HCT116 (cell line): Measurements from ENCODE around the gene ITGA11. TPM values are rescaled to one million over a fixed set of nuclear protein-coding genes. Genes with fewer than 3 reads are reported as not detected.

Source experiments
- ATAC-seq: fragments of 200-7000 bp; cut with Tn5 transposase; 2 replicates; pipeline ENCODE4 v1.9.1; 2020; ENCODE audit warnings: mild to moderate bottlenecking, moderate library complexity
- BruUV-seq: library from RNA; stranded (reverse); fragments of 400-500 nt; replicated peaks from 2 replicates; lab custom pipeline; 2021; lab: Mats Ljungman, UMichigan
- CTCF ChIA-PET: fragments of 300-600 bp; sonication (Branson Sonifier 250); formaldehyde crosslinking; loops from one replicate; lab custom pipeline; 2021; ENCODE audit warnings: antibody characterized with exemption; lab: Charles Lee
- POLR2A ChIA-PET: fragments of 300-600, 350-600 bp; sonication (Branson Sonifier 250); formaldehyde crosslinking; loops from one replicate; lab custom pipeline; 2021; ENCODE audit warnings: antibody characterized with exemption; lab: Charles Lee
- RAD21 ChIA-PET, 2 experiments: fragments of 300-600 bp; sonication (Branson Sonifier 250); formaldehyde crosslinking; loops; one replicate each; lab custom pipeline; 2023; ENCODE audit warnings: low total read pairs in 2 of 2; ENCODE audit not compliant: uncharacterized antibody in 2 of 2, unreplicated experiment in 2 of 2, low non-redundant PET in 1 of 2; lab: Charles Lee
- DNase-seq: peaks from one replicate; pipeline ENCODE4 v3.0.0-alpha.2; 2010; ENCODE audit warnings: low read depth, low spot score
- H2AFZ ChIP-seq: fragments of 200-600 bp; shearing (Covaris generic), sonication (generic); 2 replicates; pipeline ENCODE4 v1.6.1; 2017; ENCODE audit warnings: low read depth, mixed run types, mixed read lengths, antibody characterized with exemption, low read length; ENCODE audit not compliant: poor library complexity, severe bottlenecking
- H3K27ac ChIP-seq: 2 replicates; pipeline ENCODE4 v1.5.1; 2012; ENCODE audit warnings: low read depth, low read length
- H3K27me3 ChIP-seq: fragments of 200-600 bp; sonication (generic); 2 replicates; pipeline ENCODE4 v1.6.1; 2016; ENCODE audit warnings: mixed run types, low read length, mixed read lengths; ENCODE audit not compliant: insufficient read depth
- H3K36me3 ChIP-seq, 2 experiments: fragments of 200-500 bp in 1 of 2; fragments of 200-600 bp in 1 of 2; sonication (Bioruptor generic) in 1 of 2; sonication (generic) in 1 of 2; 2 replicates each; pipeline versions ENCODE4 v1.5.1 to v1.6.1; 2014 to 2016; ENCODE audit warnings: low read length in 2 of 2, inconsistent platforms in 1 of 2, mixed read lengths in 1 of 2, mixed run types in 1 of 2; ENCODE audit not compliant: insufficient read depth in 2 of 2, control insufficient read depth in 1 of 2
- H3K4me1 ChIP-seq, 2 experiments: fragments of 200-600 bp in 1 of 2; sonication (generic) in 1 of 2; 2 replicates each; pipeline versions ENCODE4 v1.5.1 to v1.6.1; 2012 to 2017; ENCODE audit warnings: low read length in 2 of 2, inconsistent platforms in 1 of 2, mild to moderate bottlenecking in 1 of 2, mixed read lengths in 1 of 2, mixed run types in 1 of 2, moderate library complexity in 1 of 2; ENCODE audit not compliant: insufficient read depth in 2 of 2, control insufficient read depth in 1 of 2
- H3K4me2 ChIP-seq: fragments of 200-600 bp; sonication (generic); 2 replicates; pipeline ENCODE4 v1.6.1; 2017; ENCODE audit warnings: mixed run types, low read length, mixed read lengths
- H3K4me3 ChIP-seq, 2 experiments: fragments of 200-600 bp in 1 of 2; sonication (generic) in 1 of 2; replicated peaks in 1 of 2; 2 replicates each; pipeline ENCODE4 v1.5.1; 2011 to 2016; ENCODE audit warnings: low read length in 2 of 2, control low read depth in 1 of 2, low read depth in 1 of 2, mild to moderate bottlenecking in 1 of 2, mixed read lengths in 1 of 2, mixed run types in 1 of 2
- H3K79me2 ChIP-seq: fragments of 200-600 bp; sonication (generic); 2 replicates; pipeline ENCODE4 v1.6.1; 2017; ENCODE audit warnings: mild to moderate bottlenecking, mixed run types, low read length, moderate library complexity, mixed read lengths; ENCODE audit not compliant: insufficient read depth
- H3K9ac ChIP-seq: fragments of 200-600 bp; sonication (generic); 2 replicates; pipeline ENCODE4 v1.6.1; 2016; ENCODE audit warnings: low read length, mixed read lengths
- H3K9me2 ChIP-seq: fragments of 200-600 bp; sonication (generic), shearing (Covaris generic); 2 replicates; pipeline ENCODE4 v1.6.1; 2017; ENCODE audit warnings: mixed run types, mild to moderate bottlenecking, moderate library complexity; ENCODE audit not compliant: insufficient read depth
- H3K9me3 ChIP-seq, 2 experiments: fragments of 200-500 bp in 1 of 2; fragments of 200-600 bp in 1 of 2; sonication (Bioruptor generic) in 1 of 2; sonication (generic) in 1 of 2; 2 replicates each; pipeline ENCODE4 v1.6.1; 2014 to 2017; ENCODE audit warnings: low read length in 2 of 2, mixed read lengths in 2 of 2, inconsistent platforms in 1 of 2, low read depth in 1 of 2, mild to moderate bottlenecking in 1 of 2, mixed run types in 1 of 2, moderate library complexity in 1 of 2; ENCODE audit not compliant: control insufficient read depth in 1 of 2, insufficient read depth in 1 of 2
- H4K20me1 ChIP-seq: fragments of 200-600 bp; sonication (generic), shearing (Covaris generic); 2 replicates; pipeline ENCODE4 v1.6.1; 2017; ENCODE audit warnings: mixed run types, mild to moderate bottlenecking, moderate library complexity; ENCODE audit not compliant: insufficient read depth
- ELF1 ChIP-seq: IDR thresholded peaks from 2 replicates; pipeline ENCODE4 v1.6.1; 2012; ENCODE audit warnings: low read depth, borderline replicate concordance
- EZH2 ChIP-seq: fragments of 200-600 bp; sonication (generic); IDR thresholded peaks from 2 replicates; pipeline ENCODE4 v1.6.1; 2017; ENCODE audit warnings: antibody characterized with exemption, mixed run types
- POLR2A ChIP-seq: IDR thresholded peaks from 2 replicates; pipeline ENCODE4 v1.7.0; 2011; ENCODE audit warnings: borderline replicate concordance; ENCODE audit not compliant: insufficient read depth, insufficient read length; ENCODE audit errors: extremely low read depth
- SIN3A ChIP-seq: IDR thresholded peaks from 2 replicates; pipeline ENCODE4 v1.6.1; 2012; ENCODE audit warnings: low read depth
- SP1 ChIP-seq: IDR thresholded peaks from 2 replicates; pipeline ENCODE4 v1.6.1; 2012; ENCODE audit warnings: low read depth
- SRF ChIP-seq: IDR thresholded peaks from 2 replicates; pipeline ENCODE4 v1.6.1; 2012; ENCODE audit warnings: low read depth
- TCF7L2 ChIP-seq: IDR thresholded peaks from 2 replicates; pipeline ENCODE4 v1.7.0; 2011; ENCODE audit warnings: borderline replicate concordance, inconsistent platforms; ENCODE audit not compliant: insufficient read depth, insufficient read length; ENCODE audit errors: extremely low read depth
- YY1 ChIP-seq: IDR thresholded peaks from 2 replicates; pipeline ENCODE4 v1.6.1; 2011; ENCODE audit warnings: low read length, low read depth, moderate library complexity, mild to moderate bottlenecking; ENCODE audit not compliant: insufficient replicate concordance; ENCODE audit errors: extremely low read depth
- ZFX ChIP-seq: fragments of 450-650 bp; IDR thresholded peaks from 2 replicates; pipeline ENCODE4 v1.6.1; 2017
- intact Hi-C: fragments of 100-400 bp; cut with micrococcal nuclease; formaldehyde crosslinking; loops from 2 replicates; pipeline ENCODE4 v1.10.0; 2022
- total RNA-seq: library from RNA; stranded (reverse); gene quantifications from one replicate; pipeline ENCODE4 v1.2.1, GENCODE V29; 2021; ENCODE audit not compliant: unreplicated experiment
- TF ChIP-seq, protein P1 (sequence below): IDR thresholded peaks from 2 replicates; pipeline ENCODE4 v1.6.1; 2012; ENCODE audit warnings: low read depth
- TF ChIP-seq, protein P2 (sequence below), 3 experiments: fragments of 200-600 bp in 1 of 3; sonication (generic) in 1 of 3; IDR thresholded peaks in 2 of 3; conservative IDR thresholded peaks in 1 of 3; 2 replicates each; pipeline ENCODE4 v1.5.1; 2012 to 2017; ENCODE audit warnings: low read depth in 2 of 3, low read length in 2 of 3, antibody characterized with exemption in 1 of 3, borderline replicate concordance in 1 of 3, control low read depth in 1 of 3, mild to moderate bottlenecking in 1 of 3, mixed read lengths in 1 of 3, mixed run types in 1 of 3, moderate library complexity in 1 of 3; ENCODE audit not compliant: insufficient read depth in 1 of 3
- TF ChIP-seq, protein P3 (sequence below): IDR thresholded peaks from 2 replicates; pipeline ENCODE4 v1.6.1; 2011; ENCODE audit warnings: mild to moderate bottlenecking, low read length, moderate library complexity; ENCODE audit not compliant: insufficient replicate concordance; ENCODE audit errors: extremely low read depth

The ITGA11 gene
- total RNA-seq, 1 experiment from 2014 or later, result not detected

DNA sequence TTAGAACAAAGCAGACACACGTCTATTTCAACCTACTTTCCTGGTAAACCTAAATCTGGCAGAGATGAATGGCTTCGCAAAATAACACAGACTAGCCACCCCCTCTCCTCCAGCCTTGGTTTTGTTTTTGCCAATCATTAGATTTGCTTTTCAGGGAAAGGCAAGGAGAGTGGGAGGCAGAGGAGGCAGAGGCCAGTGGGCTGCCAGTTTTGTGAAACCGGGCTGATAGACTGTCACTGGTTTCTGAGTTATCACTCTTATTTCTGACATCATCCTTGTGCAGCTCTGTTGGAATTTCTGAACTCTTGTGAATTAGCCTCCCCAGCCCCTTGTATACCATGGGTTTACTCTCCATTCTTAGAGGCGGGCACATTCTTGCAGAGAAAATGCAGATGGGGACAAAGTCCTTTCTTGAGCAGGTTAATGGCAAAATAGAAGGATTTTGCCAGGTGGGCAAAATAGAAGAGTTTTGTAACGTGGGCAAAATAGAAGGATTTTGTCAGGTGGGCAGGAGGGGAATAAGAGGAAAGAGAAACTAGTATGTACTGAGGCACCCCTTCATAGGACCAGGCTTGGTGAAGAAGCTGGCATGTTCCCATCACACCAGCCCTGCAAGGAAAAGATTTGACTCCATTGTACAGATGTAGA, 157.6 kb downstream of the ITGA11 start:
- CTCF ChIA-PET, result no interaction called here
- no peak overlapping the region for H2AFZ ChIP-seq
- H3K4me1 ChIP-seq, result peaks cover 31 to 51% of the 10 kb centered on the region in 2 experiments
- no peaks in the 10 kb centered on the region for H3K9me2 ChIP-seq
- H3K79me2 ChIP-seq, result peaks cover 14% of the 10 kb centered on the region
- ATAC-seq (no peak), DNase-seq (no peak)
- H3K36me3 ChIP-seq, result no peaks in the 10 kb centered on the region
- H3K27ac ChIP-seq, result no peak overlapping the region
- intact Hi-C loops, result no loop called here
- H4K20me1 ChIP-seq, result peaks cover 5% of the 10 kb centered on the region; the same call in 1 of the 2 replicates
- H3K4me3 ChIP-seq, result no peak overlapping the region
- TF ChIP-seq, protein P1, sequence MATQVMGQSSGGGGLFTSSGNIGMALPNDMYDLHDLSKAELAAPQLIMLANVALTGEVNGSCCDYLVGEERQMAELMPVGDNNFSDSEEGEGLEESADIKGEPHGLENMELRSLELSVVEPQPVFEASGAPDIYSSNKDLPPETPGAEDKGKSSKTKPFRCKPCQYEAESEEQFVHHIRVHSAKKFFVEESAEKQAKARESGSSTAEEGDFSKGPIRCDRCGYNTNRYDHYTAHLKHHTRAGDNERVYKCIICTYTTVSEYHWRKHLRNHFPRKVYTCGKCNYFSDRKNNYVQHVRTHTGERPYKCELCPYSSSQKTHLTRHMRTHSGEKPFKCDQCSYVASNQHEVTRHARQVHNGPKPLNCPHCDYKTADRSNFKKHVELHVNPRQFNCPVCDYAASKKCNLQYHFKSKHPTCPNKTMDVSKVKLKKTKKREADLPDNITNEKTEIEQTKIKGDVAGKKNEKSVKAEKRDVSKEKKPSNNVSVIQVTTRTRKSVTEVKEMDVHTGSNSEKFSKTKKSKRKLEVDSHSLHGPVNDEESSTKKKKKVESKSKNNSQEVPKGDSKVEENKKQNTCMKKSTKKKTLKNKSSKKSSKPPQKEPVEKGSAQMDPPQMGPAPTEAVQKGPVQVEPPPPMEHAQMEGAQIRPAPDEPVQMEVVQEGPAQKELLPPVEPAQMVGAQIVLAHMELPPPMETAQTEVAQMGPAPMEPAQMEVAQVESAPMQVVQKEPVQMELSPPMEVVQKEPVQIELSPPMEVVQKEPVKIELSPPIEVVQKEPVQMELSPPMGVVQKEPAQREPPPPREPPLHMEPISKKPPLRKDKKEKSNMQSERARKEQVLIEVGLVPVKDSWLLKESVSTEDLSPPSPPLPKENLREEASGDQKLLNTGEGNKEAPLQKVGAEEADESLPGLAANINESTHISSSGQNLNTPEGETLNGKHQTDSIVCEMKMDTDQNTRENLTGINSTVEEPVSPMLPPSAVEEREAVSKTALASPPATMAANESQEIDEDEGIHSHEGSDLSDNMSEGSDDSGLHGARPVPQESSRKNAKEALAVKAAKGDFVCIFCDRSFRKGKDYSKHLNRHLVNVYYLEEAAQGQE, result no peak
- TF ChIP-seq ZFX (no peak), YY1 (no peak), SP1 (no peak), SRF (no peak), ELF1 (no peak), TCF7L2 (no peak), EZH2 (no peak), POLR2A (no peak), SIN3A (no peak)
- TF ChIP-seq, protein P2, sequence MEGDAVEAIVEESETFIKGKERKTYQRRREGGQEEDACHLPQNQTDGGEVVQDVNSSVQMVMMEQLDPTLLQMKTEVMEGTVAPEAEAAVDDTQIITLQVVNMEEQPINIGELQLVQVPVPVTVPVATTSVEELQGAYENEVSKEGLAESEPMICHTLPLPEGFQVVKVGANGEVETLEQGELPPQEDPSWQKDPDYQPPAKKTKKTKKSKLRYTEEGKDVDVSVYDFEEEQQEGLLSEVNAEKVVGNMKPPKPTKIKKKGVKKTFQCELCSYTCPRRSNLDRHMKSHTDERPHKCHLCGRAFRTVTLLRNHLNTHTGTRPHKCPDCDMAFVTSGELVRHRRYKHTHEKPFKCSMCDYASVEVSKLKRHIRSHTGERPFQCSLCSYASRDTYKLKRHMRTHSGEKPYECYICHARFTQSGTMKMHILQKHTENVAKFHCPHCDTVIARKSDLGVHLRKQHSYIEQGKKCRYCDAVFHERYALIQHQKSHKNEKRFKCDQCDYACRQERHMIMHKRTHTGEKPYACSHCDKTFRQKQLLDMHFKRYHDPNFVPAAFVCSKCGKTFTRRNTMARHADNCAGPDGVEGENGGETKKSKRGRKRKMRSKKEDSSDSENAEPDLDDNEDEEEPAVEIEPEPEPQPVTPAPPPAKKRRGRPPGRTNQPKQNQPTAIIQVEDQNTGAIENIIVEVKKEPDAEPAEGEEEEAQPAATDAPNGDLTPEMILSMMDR (IDR thresholded peaks at IDR 0.05 in 2 of 3, conservative IDR thresholded peaks at IDR 0.05 in 1 of 3; ENCODE audit: borderline replicate concordance in 1 of 3, insufficient read depth in 1 of 3, low read depth in 2 of 3, low read length in 2 of 3), result no peak
- TF ChIP-seq, protein P3, sequence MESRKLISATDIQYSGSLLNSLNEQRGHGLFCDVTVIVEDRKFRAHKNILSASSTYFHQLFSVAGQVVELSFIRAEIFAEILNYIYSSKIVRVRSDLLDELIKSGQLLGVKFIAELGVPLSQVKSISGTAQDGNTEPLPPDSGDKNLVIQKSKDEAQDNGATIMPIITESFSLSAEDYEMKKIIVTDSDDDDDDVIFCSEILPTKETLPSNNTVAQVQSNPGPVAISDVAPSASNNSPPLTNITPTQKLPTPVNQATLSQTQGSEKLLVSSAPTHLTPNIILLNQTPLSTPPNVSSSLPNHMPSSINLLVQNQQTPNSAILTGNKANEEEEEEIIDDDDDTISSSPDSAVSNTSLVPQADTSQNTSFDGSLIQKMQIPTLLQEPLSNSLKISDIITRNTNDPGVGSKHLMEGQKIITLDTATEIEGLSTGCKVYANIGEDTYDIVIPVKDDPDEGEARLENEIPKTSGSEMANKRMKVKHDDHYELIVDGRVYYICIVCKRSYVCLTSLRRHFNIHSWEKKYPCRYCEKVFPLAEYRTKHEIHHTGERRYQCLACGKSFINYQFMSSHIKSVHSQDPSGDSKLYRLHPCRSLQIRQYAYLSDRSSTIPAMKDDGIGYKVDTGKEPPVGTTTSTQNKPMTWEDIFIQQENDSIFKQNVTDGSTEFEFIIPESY, result no peak
- no peak overlapping the region for H3K4me2 ChIP-seq
- RAD21 ChIA-PET, result no interaction called here
- no TSS peak for BruUV-seq
- no peak overlapping the region for H3K9ac ChIP-seq
- no peaks in the 10 kb centered on the region for H3K9me3 ChIP-seq
- POLR2A ChIA-PET, result no interaction called here
- H3K27me3 ChIP-seq, result no peaks in the 10 kb centered on the region
